HEK293T (cell line): ENCODE results near the gene SETBP1.

Experiments used
- ARNT ChIP-seq: fragments of 450-650 bp; IDR thresholded peaks from 2 replicates; pipeline ENCODE4 v1.6.1; 2017; ENCODE audit warnings: mild to moderate bottlenecking
- BHLHE40 ChIP-seq: fragments of 450-650 bp; IDR thresholded peaks from 2 replicates; pipeline ENCODE4 v1.6.1; 2016; ENCODE audit warnings: mild to moderate bottlenecking, moderate library complexity, borderline replicate concordance
- CTBP1 ChIP-seq: fragments of 450-650 bp; IDR thresholded peaks from 2 replicates; pipeline ENCODE4 v1.6.1; 2016; ENCODE audit warnings: borderline replicate concordance
- ELF4 ChIP-seq: fragments of 450-650 bp; IDR thresholded peaks from 2 replicates; pipeline ENCODE4 v1.6.1; 2017; ENCODE audit warnings: antibody characterized with exemption
- FOXA1 ChIP-seq: fragments of 450-650 bp; IDR thresholded peaks from 2 replicates; pipeline ENCODE4 v1.6.1; 2016; ENCODE audit warnings: mild to moderate bottlenecking
- FOXK2 ChIP-seq: fragments of 450-650 bp; IDR thresholded peaks from 2 replicates; pipeline ENCODE4 v1.6.1; 2016; ENCODE audit warnings: mild to moderate bottlenecking
- FOXM1 ChIP-seq: fragments of 450-650 bp; IDR thresholded peaks from 2 replicates; pipeline ENCODE4 v1.6.1; 2017; ENCODE audit warnings: mild to moderate bottlenecking, borderline replicate concordance
- LEF1 ChIP-seq: fragments of 450-650 bp; IDR thresholded peaks from 2 replicates; pipeline ENCODE4 v1.6.1; 2017; ENCODE audit warnings: mild to moderate bottlenecking, borderline replicate concordance
- SP1 ChIP-seq: fragments of 450-650 bp; IDR thresholded peaks from 2 replicates; pipeline ENCODE4 v1.6.1; 2017
- TARDBP ChIP-seq: fragments of 450-650 bp; IDR thresholded peaks from 2 replicates; pipeline ENCODE4 v1.6.1; 2016
- ZNF384 ChIP-seq: fragments of 450-650 bp; IDR thresholded peaks from 2 replicates; pipeline ENCODE4 v1.6.1; 2016

DNA sequence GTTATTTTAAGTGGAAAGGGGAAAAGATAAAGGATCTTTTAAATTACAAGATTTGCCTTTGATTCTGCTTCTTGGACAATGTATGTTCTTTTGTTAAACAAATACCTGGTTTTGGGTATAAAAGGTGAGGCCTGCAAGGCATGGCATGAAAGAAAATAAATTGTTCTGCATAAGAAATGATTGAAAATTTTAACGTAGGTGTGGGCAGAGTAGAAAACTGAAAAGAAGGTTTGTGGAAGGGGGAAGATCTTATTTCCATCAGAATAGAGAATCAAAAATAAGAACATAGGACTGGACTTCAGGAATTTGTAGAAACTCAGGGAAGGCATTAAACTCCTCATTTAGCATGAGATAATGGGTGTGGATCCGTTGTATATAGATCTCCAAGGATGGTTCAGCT, 153.1 kb downstream of the SETBP1 start:
- TF ChIP-seq ZNF384 (no peak), CTBP1 (no peak), ELF4 (no peak), FOXK2 (no peak), LEF1 (no peak), ARNT (no peak), FOXM1 (no peak), BHLHE40 (no peak), FOXA1 (no peak), SP1 (no peak), TARDBP (no peak)
